WTC11 (cell line): ENCODE measurements around the gene CLEC14A. TPM values are rescaled to one million over a fixed set of nuclear protein-coding genes. Genes with fewer than 3 reads are reported as not detected.

Experiments used
- AR ChIP-seq: fragments of 250-450 bp; sonication (Bioruptor Pico); IDR thresholded peaks from 2 replicates; pipeline ENCODE4 v1.9.0; 2021; ENCODE audit warnings: mild to moderate bottlenecking
- ATF1 ChIP-seq: sonication (generic); formaldehyde crosslinking; IDR thresholded peaks from 2 replicates; pipeline ENCODE4 v1.8.1; 2023; ENCODE audit warnings: mild to moderate bottlenecking, moderate library complexity, missing genetic modification reagents
- ATF6 ChIP-seq: sonication (generic); formaldehyde crosslinking; IDR thresholded peaks from 2 replicates; pipeline ENCODE4 v1.8.1; 2023; ENCODE audit warnings: mild to moderate bottlenecking, missing genetic modification reagents
- CDX4 ChIP-seq: fragments of 250-450 bp; sonication (Bioruptor Pico); IDR thresholded peaks from 2 replicates; pipeline ENCODE4 v1.9.0; 2021; ENCODE audit warnings: moderate library complexity, mild to moderate bottlenecking, inconsistent platforms, borderline replicate concordance
- CREM ChIP-seq: sonication (generic); formaldehyde crosslinking; IDR thresholded peaks from 2 replicates; pipeline ENCODE4 v1.8.1; 2022; ENCODE audit warnings: mild to moderate bottlenecking, missing genetic modification reagents, moderate library complexity
- EMX1 ChIP-seq: fragments of 250-450 bp; sonication (Bioruptor Pico); IDR thresholded peaks from 2 replicates; pipeline ENCODE4 v1.8.0; 2021; ENCODE audit warnings: mild to moderate bottlenecking
- ERG ChIP-seq: fragments of 250-450 bp; sonication (Bioruptor Pico); IDR thresholded peaks from 2 replicates; pipeline ENCODE4 v1.8.0; 2021; ENCODE audit warnings: mild to moderate bottlenecking
- ESRRA ChIP-seq: sonication (generic); formaldehyde crosslinking; IDR thresholded peaks from 2 replicates; pipeline ENCODE4 v1.8.1; 2022; ENCODE audit warnings: mild to moderate bottlenecking, missing genetic modification reagents, borderline replicate concordance
- FOXK1 ChIP-seq: sonication (generic); formaldehyde crosslinking; IDR thresholded peaks from 2 replicates; pipeline ENCODE4 v1.8.0; 2022; ENCODE audit warnings: mild to moderate bottlenecking, moderate library complexity, missing genetic modification reagents
- GRHL2 ChIP-seq: fragments of 250-450 bp; sonication (Bioruptor Pico); IDR thresholded peaks from 2 replicates; pipeline ENCODE4 v1.8.0; 2022; ENCODE audit warnings: mild to moderate bottlenecking, moderate library complexity; ENCODE audit not compliant: insufficient replicate concordance, severe bottlenecking
- HMGA2 ChIP-seq: fragments of 250-450 bp; sonication (Bioruptor Pico); IDR thresholded peaks from 2 replicates; pipeline ENCODE4 v1.4.0; 2021; ENCODE audit warnings: mild to moderate bottlenecking, moderate library complexity
- HMGXB4 ChIP-seq: sonication (generic); formaldehyde crosslinking; IDR thresholded peaks from 2 replicates; pipeline ENCODE4 v1.8.1; 2023; ENCODE audit warnings: mild to moderate bottlenecking, moderate library complexity, missing genetic modification reagents
- IRF1 ChIP-seq: sonication (generic); formaldehyde crosslinking; IDR thresholded peaks from 2 replicates; pipeline ENCODE4 v1.8.0; 2023; ENCODE audit warnings: missing genetic modification reagents
- MAX ChIP-seq: sonication (generic); formaldehyde crosslinking; IDR thresholded peaks from 2 replicates; pipeline ENCODE4 v1.8.0; 2022; ENCODE audit warnings: mild to moderate bottlenecking, missing genetic modification reagents
- NFATC4 ChIP-seq: fragments of 250-450 bp; sonication (Bioruptor Pico); IDR thresholded peaks from 2 replicates; pipeline ENCODE4 v1.9.0; 2021; ENCODE audit warnings: mild to moderate bottlenecking
- NFE2L1 ChIP-seq: sonication (generic); formaldehyde crosslinking; IDR thresholded peaks from 2 replicates; pipeline ENCODE4 v1.8.1; 2023; ENCODE audit warnings: missing genetic modification reagents
- PRRX2 ChIP-seq: fragments of 250-450 bp; sonication (Bioruptor Pico); IDR thresholded peaks from 2 replicates; pipeline ENCODE4 v1.8.0; 2021; ENCODE audit warnings: mild to moderate bottlenecking
- RORB ChIP-seq: fragments of 250-450 bp; sonication (Bioruptor Pico); IDR thresholded peaks from 2 replicates; pipeline ENCODE4 v1.9.0; 2021; ENCODE audit warnings: mild to moderate bottlenecking
- TCF7 ChIP-seq: sonication (generic); formaldehyde crosslinking; IDR thresholded peaks from 2 replicates; pipeline ENCODE4 v1.8.0; 2022; ENCODE audit warnings: mild to moderate bottlenecking, low read depth, missing genetic modification reagents, moderate library complexity
- TEAD1 ChIP-seq: sonication (generic); formaldehyde crosslinking; IDR thresholded peaks from 2 replicates; pipeline ENCODE4 v1.8.0; 2022; ENCODE audit warnings: mild to moderate bottlenecking, missing genetic modification reagents
- TP53 ChIP-seq: sonication (generic); formaldehyde crosslinking; IDR thresholded peaks from 2 replicates; pipeline ENCODE4 v1.8.1; 2023; ENCODE audit warnings: mild to moderate bottlenecking, missing genetic modification reagents
- USF1 ChIP-seq: sonication (generic); formaldehyde crosslinking; IDR thresholded peaks from 2 replicates; pipeline ENCODE4 v1.8.0; 2022; ENCODE audit warnings: mild to moderate bottlenecking, missing genetic modification reagents
- ZNF138 ChIP-seq: sonication (generic); formaldehyde crosslinking; conservative IDR thresholded peaks from 2 replicates; pipeline ENCODE4 v1.8.1; 2022; ENCODE audit warnings: mild to moderate bottlenecking, moderate library complexity, missing genetic modification reagents
- ZNF317 ChIP-seq: sonication (generic); formaldehyde crosslinking; IDR thresholded peaks from 2 replicates; pipeline ENCODE4 v1.8.1; 2023; ENCODE audit warnings: low read depth, mild to moderate bottlenecking, moderate library complexity, missing genetic modification reagents, borderline replicate concordance
- ZNF416 ChIP-seq: fragments of 250-450 bp; sonication (Bioruptor Pico); IDR thresholded peaks from 2 replicates; pipeline ENCODE4 v1.9.0; 2021; ENCODE audit warnings: mild to moderate bottlenecking, inconsistent platforms
- ZNF532 ChIP-seq: fragments of 250-450 bp; sonication (Bioruptor Pico); IDR thresholded peaks from 2 replicates; pipeline ENCODE4 v1.9.0; 2021; ENCODE audit warnings: mild to moderate bottlenecking, borderline replicate concordance
- ZNF671 ChIP-seq: fragments of 250-450 bp; sonication (Bioruptor Pico); IDR thresholded peaks from 2 replicates; pipeline ENCODE4 v1.8.0; 2021; ENCODE audit warnings: mild to moderate bottlenecking
- total RNA-seq: library from RNA; stranded (reverse); gene quantifications from 3 replicates; pipeline ENCODE4 v1.2.3, GENCODE V29; 2021

CLEC14A gene
- total RNA-seq, 1 experiment from 2014 or later, result 0.15 TPM

- peak; percentile 94 for TF ChIP-seq ZNF416 (CRISPR knock-in tag)
- peak; percentile 94 for TF ChIP-seq NFATC4
- TF ChIP-seq TEAD1 (CRISPR knock-in tag), result no peak
- no peak for TF ChIP-seq MAX (CRISPR knock-in tag)
- TF ChIP-seq ERG (CRISPR knock-in tag), result peak; percentile 97
- no peak for TF ChIP-seq ATF6 (CRISPR knock-in tag)
- TF ChIP-seq TCF7, result no peak
- no peak for TF ChIP-seq ZNF138 (CRISPR knock-in tag)
- no peak for TF ChIP-seq HMGA2 (CRISPR knock-in tag)
- peak; percentile 94 for TF ChIP-seq PRRX2
- TF ChIP-seq ATF1 (CRISPR knock-in tag), result no peak
- TF ChIP-seq ZNF317, result no peak
- TF ChIP-seq RORB (CRISPR knock-in tag), result no peak
- TF ChIP-seq ZNF671 (CRISPR knock-in tag), result peak; percentile 93
- no peak for TF ChIP-seq IRF1 (CRISPR knock-in tag)
- peak; percentile 83; the same call in 1 of the 2 replicates for TF ChIP-seq AR
- TF ChIP-seq FOXK1 (CRISPR knock-in tag), result no peak
- no peak for TF ChIP-seq NFE2L1 (CRISPR knock-in tag)
- no peak for TF ChIP-seq CDX4 (CRISPR knock-in tag)
- TF ChIP-seq TP53 (CRISPR knock-in tag), result no peak
- peak; percentile 71; the same call in 1 of the 2 replicates for TF ChIP-seq EMX1 (CRISPR knock-in tag)
- TF ChIP-seq HMGXB4 (CRISPR knock-in tag), result no peak
- TF ChIP-seq USF1 (CRISPR knock-in tag), result no peak
- no peak for TF ChIP-seq CREM (CRISPR knock-in tag)
- TF ChIP-seq GRHL2 (CRISPR knock-in tag), result no peak
- TF ChIP-seq ESRRA (CRISPR knock-in tag), result no peak
- TF ChIP-seq ZNF532 (CRISPR knock-in tag), result peak; percentile 55; the same call in 1 of the 2 replicates
Observed at GRCh38 chr14:38204719-38205115, 51.2 kb downstream of the CLEC14A start (continued).
